HG02642 (cell line): ENCODE measurements around the gene MYBPC1.

Experiments used
- ATAC-seq: cut with Tn5 transposase; IDR thresholded peaks from one replicate; pipeline ENCODE4 v1.9.1; 2021; ENCODE audit warnings: mild to moderate bottlenecking; ENCODE audit not compliant: unreplicated experiment, poor library complexity

Gene MYBPC1

DNA sequence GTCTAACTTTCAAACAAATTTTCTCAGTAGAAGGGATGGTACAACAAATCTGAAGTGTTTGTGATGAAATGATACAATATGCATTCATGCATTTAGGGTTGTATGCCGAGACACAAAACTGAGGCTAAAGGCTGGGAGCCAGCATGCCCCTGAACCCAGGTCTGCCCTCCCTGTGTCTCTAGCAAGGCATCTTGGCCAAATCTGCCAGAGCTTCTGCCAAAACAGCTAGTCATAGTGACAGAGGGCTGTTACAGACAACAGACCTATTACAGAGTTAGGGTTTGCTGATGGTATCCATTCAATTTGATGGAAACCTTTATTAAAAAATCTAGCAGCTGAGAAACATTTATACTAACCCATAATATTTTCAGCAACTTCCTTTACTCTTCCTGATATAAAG, 91.4 kb downstream of the MYBPC1 start:
- ATAC-seq = no peak

DNA sequence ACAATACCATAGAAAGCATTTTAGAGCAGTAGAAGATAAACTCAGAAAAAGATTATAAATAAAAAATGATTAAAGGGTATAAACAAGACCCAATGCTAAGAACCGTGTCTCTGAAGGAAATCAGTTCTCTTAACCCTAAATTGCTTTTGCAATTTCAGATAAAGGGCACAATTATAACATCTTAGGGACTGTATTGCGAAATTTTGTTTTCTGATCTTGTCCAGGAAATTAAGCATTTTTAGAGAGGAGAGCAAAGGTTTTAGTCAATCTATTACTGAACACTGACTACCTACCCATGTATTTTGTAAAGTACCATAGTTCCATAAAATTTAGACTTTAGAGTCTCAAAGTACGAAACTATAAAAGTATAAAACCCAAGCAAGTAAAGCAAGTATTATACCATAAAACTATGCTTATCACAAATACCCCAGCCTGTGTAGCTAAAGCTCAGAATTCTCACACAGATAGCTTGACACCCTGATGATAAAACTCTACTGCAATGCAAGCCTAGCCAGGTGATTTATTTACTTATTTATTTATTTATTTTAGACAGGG, 95.8 kb downstream of the MYBPC1 start:
- ATAC-seq = no peak

DNA sequence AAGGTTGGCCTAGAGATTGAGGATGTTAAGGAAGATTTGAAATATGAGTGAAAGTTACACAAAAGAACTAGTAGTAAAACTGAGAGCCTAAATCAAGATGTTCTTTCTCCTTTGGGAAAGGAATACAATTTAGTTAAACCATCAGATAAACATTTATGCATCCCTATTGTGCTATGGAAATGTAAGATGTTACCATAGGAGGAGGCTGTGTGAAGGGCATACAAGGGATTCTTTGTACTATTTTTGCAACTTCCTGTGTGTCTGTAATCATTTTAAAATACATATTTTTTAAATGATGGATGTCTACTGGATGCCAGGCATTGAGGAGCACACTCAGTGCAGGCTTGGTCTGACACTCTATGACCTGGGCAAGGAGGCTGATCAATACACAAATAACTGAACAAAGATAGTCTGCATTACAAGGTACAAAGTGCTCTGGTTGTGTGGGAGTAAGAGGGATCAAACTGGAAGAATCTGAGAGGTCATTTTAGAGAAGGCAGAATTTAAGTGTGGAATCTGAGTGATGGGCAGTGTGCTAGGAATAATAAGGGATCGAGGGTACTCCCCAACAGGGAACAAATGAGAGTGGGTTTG, 96.8 kb downstream of the MYBPC1 start:
- ATAC-seq = no peak

DNA sequence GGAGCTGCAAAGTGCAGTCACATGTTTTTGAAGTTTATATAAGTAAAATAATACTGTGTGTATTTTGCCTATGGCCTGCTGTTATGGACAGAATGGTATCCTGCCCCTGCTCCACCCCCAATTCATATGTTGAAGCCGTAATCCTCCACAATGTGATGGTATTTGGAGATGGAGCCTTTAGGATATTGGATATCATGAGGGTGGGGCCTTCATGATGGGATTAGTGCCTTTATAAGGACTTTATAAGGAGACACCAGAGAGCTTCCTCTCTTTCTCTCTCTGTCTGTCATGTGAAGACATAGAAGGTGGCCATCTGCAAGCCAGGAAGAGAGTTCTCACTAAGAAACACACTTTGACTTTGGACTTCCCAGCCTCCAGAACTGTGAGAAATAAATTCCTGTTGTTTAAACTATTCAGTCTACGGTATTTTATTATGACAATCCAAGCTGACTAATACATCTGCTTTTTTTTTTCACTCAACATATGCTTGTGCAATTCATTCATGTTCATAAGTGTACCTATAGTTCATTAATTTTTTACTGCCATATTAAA, 99.6 kb downstream of the MYBPC1 start:
- ATAC-seq = no peak

DNA sequence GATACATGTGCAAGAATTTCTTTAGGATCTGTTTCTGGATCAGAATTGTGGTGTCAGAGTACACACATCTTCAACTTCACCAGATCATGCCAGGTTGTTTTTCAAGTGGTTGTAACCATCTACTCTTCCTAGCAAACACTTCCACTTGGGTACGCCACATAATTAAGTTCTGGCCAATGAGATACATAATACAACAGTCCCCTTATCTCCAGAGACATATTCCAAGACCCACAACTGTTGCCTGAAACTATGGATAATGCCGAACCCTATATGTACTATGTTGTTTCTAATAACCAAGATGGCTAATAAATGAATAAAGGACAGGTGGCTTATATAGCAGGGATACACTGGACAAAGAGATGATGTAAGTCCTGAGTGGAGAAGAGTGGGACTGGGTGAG, 100.2 kb downstream of the MYBPC1 start:
- ATAC-seq = no peak

DNA sequence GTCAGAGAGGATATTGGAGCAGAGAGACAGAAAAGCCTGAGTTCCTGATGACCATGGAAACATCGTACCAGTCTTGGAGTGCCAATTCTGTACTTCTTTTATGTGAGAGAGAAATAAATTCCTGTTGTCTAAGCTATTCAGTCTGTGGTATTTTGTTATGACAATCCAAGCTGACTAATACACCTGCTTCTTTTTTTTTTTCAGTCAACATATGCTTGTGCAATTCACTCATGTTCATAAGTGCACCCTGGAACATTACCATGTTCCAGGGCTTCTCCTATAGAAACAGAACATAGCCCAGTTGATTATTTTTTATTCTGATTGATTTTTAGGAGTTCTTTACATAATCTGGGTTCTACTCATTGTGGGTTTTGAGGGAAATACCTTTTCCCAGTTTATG, 100.9 kb downstream of the MYBPC1 start:
- no peak for ATAC-seq

DNA sequence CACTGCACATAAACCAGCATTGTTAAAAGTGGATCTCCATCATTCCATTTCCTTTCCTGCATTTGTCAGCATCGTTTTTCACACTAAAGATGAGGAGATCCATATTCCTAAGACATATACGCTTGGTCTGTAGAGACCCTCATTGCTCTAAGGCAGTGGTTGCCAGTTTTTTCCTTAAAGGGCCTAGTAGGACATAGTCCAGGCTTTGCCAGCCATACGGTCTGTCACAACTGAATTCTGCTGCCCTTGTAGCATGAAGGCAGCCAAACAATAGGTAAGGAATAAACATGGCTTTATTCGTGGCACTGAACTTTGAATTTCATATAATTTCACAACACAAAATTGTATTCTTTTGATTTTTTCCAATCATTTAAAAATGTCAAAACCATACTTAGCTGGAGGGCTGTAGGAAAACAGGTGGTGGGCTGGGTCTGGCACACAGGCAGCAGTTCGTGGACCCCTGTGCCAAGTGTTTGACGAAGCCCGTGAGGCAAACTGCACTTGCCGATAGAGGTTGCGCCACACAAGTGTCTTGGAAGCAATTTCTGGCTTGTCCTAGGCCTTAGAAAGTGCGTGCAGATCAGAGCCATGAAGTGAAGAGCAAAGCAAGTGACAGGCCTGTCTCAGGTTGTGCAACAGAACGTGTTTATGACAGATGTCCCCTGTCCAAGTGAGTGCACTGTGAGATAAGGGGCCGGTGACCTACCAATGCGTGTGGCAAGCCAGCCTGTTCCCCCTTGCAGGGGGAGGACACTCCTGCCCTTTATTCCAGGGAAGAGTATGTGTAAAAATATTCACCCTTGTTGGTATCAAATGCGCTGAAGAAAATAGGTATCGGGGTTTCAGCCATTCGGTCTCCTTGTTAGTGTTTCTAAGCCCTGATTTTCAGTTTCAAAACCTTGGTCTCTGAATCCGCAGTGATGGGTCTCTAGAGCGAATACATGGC, 101.8 kb downstream of the MYBPC1 start:
- ATAC-seq = peak; percentile 33

DNA sequence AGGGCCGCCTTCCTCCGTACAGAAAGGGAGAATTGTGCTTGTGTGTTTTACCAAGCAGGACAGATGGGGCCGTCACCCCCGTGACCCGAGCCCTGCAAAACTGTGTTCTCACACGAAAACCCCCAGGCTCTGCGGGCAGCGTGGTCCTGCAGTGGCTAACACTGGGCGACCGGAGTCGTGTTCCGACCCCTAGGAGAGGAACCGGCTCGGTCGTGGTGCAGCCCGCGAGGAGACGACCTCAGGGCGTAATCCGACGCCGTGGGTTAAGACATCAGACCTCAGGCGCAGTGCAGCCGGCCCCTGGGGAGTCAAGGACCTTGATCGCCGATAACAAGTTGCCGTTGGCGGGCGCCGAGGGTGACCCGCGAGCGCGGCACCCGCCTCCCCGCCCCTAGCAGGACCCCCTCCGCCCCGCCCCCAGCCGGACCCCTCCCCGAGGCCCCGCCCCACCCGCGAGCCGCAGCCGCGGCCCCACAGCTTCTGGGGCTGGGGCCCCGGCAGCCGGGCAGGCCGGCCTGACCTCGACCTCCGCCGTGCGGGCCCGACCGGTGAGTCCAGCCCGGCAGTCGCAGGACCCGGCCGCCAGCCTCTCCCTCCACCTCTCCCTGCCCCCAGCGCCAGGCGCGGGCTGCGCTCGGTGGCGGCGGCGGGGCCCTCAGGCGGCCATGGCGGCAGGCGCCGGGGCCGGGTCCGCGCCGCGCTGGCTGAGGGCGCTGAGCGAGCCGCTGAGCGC, 102.6 kb downstream of the MYBPC1 start, which contains the start of gene CHPT1:
TSS of gene CHPT1 (plus strand) at position 444 of the 733 bp plus-strand sequence. CDS start at position 666, 222 bp downstream.
- peak; percentile 76 for ATAC-seq

DNA sequence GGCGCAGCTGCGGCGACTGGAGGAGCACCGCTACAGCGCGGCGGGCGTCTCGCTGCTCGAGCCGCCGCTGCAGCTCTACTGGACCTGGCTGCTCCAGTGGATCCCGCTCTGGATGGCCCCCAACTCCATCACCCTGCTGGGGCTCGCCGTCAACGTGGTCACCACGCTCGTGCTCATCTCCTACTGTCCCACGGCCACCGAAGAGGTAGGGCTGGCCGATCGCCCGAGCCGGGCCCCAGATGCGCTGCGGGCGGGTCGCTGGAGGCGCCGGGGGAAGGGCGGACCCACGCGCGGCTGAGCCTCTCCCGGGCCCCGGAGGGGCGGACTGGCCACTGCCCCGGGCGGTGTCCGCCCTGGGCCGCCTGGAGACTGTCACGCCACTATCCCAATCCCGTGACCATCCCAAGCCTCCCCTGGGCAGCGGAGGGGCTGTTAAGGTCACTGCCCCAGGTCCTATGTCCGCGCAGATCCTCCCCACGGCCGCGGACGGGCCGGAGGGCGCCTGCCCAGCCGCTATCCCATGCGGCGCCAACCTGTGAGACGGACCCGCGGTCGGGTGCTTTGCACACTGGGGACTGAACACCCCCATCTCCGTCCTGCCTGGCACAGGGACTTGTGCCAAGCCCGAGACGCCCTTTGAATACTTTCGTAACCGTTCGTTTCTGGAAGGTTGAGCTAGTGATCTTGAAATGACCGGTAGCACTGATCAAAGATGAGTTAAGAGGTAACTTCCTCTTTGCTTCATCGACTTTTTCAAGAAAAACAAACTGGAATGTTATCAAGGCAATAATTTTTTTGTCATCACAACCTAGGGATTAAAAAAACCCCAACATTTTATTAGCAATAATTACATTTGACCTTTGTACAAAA, 103.4 kb downstream of the MYBPC1 start:
- peak; percentile 40 for ATAC-seq

DNA sequence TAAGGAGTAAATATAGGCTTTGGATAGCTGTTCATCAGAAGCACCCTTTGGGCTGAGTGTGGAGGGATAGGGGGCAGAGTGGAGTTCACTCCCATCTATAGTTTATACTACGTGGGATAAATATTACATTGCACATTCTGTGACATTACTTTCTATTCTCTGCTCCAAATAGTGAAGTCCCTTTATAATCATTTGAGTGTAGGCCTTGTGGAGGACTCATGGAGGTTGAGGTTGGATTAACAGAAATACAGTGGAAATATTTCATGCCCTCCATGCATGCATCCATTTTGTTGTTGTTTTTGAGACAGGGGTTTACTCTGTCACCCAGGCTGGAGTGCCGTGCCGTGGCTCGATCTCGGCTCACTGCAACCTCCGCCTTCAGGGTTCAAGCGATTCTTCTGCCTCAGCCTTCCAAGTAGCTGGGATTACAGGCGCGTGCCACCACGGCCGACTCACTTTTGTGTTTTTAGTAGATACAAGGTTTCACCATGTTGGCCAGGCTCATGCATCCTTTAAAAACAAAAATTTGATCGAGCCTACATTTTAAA, 104.1 kb downstream of the MYBPC1 start:
- ATAC-seq = no peak

DNA sequence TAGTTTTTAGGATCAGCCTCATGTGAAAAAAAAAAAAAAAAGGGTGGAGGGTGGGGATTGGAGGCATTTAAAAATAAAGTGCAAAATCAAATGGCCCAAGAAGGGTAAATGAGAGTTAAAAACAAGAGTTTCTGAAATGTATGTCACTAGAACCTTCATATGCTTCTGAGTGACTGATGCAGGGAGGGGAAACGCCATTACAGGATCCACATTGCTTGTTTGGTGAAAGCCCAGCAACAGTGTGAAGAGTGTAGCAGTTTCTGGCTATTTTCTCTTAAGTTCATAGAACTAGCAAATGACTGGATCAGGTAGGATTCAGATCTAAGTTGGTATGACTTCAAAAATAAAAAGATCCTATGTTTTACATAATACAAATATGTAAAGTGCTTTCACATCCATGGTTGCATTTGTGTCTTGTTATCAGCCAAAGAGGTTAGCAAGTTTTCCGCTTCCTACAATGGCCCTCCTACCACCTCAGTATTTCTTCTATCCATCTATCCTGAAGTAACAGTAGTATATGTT, 105.6 kb downstream of the MYBPC1 start:
- ATAC-seq = no peak

DNA sequence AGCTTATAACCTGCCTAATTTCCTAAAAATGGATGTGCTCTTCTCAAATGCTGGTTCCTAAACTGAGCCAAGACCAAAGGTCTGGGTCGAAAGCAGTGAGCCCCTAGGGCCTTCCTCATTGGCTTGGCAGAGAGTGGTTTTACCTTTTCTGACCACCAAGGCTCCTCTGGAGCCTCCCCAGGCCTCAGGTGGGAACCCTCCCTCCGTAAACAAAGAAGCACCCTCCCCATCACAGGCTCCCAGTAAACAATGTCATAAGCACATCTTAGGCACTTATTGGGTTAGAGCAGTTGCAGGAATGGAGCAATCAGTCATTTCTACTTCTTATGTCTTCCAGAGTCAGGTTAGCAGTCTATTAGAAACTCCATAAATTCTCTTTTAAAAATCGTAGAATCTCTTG, 108.7 kb downstream of the MYBPC1 start:
- ATAC-seq = no peak

DNA sequence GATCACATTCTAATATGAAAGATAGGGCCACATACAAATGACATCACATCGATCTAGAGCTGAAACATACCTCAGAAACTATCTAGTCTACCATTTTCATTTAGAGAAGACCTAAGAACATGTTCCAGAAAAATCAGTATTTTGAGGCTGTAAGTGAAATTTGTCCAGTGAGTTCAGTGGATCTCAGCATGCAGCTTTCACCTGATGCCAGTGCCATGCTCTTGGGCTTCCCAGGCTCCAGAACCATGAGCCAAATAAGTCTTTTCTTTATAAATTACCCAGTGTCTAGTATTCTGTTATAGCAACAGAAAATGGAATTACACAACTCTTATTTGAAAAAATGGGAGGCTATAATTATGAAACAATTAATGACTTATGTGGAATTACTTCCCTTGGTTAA, 111.6 kb downstream of the MYBPC1 start:
- ATAC-seq = no peak

DNA sequence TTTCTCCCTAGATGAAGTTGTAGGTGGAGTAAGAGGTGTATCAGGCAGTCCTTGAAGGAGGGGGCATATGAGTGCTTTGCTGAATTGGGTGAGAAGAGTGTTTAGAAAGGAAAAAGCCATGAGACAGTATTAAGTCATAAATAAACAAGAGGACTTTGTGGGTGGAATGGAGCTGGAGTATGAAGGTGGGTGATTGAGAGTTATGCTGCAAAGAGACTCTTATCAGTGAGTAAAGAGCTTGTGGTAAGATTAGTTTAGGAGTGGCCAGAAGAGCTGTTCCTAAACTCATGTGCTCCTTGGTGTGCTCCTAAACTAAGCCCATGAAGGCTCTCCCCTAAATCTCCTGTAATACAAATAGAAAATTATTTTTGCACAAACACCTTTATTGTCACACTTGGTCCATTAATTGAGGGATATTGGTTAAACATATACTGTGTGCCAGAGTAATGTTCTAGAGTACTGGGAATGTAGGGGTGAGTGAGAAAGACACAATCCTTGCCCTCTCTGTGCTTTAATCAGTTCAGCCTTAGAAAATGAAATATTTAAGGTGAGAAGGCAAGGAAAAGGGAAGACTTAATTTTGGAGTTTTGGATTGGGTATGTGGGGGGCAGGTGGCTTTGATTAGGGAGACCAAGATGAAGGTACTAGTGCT, 112.5 kb downstream of the MYBPC1 start:
- ATAC-seq = no peak

DNA sequence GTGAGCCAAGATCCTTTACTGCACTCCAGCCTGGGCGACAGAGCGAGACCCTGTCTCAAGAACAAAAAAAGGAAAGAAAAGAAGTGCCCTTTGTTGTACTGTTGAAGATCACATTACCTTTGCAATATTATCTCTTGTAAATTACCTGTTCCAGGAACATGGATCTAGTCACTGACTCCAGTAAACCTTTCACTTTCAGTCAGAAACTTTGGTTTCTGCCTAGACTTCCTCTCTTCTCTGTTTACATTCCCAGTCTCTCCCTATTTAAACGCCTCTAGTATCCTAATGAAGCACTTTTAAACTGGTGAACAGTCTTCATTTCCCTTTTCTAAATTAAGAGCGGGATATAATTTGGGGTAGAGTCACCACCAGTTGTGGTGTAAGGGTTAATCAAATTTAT, 115.5 kb downstream of the MYBPC1 start:
- ATAC-seq = no peak

DNA sequence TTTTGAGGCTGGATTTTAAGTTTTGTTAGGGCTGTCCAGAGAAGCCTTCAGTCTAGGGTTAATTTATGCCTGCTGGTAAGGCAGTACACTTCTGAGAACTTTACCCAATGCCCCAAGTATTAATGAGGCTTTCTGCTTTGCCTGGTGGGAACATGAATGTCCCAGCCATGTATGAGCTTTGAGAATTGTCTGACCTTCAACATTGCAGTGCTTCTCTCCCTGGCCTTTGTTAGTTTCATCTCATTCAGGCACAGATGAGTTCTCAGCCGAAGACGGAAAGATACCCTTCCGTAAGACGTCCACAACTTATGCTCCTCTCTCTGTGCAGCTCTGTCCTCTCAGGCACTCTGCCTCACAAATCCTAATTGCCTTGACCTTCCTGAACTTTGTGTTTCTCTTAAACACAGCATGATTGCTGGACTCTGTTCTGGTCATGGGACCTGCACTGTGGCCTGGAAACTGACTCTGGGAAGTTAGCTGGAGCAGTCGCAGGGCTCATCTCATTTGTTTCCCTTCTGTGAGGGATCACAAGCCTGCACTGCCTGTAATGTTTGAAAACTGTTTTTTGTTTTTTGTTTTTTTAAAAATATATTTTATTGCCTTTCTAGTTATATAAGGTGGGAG, 118.4 kb downstream of the MYBPC1 start:
- no peak for ATAC-seq

DNA sequence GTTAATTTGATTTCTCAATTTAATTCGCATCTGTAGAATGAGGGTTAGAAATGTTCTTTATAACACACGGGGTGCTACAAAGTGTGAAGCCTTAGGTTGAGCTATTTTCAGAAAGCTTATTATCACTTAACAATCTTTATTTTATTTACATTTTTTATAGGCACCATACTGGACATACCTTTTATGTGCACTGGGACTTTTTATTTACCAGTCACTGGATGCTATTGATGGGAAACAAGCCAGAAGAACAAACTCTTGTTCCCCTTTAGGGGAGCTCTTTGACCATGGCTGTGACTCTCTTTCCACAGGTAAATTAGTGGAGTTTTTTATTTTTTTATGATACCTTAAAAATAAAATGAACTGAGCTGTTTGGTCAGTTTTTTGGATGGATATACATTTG, 119.2 kb downstream of the MYBPC1 start:
- no peak for ATAC-seq

DNA sequence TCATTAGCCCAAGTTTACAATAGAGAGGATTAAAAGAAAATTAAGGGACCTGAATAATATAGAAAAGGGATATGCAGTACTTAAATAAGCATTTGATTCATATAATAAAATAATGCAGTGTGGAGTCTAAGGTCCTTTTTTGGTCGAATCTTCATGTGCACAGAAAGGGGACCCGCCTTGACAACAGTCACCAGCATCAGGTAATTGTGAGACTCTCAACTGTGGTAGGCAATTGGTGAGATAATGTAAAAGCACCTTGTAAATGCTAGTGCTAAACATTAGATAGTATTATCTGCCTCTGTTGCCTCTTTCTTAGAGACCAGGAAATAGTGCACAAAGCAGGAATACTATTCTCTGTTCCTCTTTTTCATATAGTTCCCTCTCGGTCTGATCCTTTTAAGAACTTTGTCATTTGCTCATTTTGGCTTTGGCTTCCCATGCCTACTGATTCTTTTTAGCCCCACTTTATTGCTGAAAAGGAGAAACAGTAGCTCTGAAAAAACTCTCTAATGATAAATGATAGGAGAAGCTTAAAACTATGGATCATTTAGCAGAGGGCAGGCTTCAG, 120.2 kb downstream of the MYBPC1 start:
- ATAC-seq = no peak
